HG03469 (cell line): Measurements from ENCODE around the gene SPANXN3.
"Not testable (repeated sequence)": the region's sequence is repeated elsewhere in the genome, so short reads cannot be mapped to it uniquely, and the experiment has no call there.

Experiments
- ATAC-seq: cut with Tn5 transposase; IDR thresholded peaks from one replicate; pipeline ENCODE4 v1.9.1; 2021; ENCODE audit warnings: mild to moderate bottlenecking, moderate library complexity, moderate number of reproducible peaks; ENCODE audit not compliant: unreplicated experiment

The SPANXN3 gene

GRCh38 chrX:143517375-143517774, at the start of gene SPANXN3:
Gene SPANXN3, minus strand, starts transcription at chrX:143517475. Its CDS starts 84 bp downstream, at chrX:143517391.
- ATAC-seq = not testable (repeated sequence)

- no peak for ATAC-seq
Observed at GRCh38 chrX:143536176-143536575, 18.9 kb upstream of the SPANXN3 start.

- not testable (repeated sequence) for ATAC-seq
Observed at GRCh38 chrX:143502196-143502595, 15.1 kb downstream of the SPANXN3 start.

GRCh38 chrX:143500751-143501150, 16.5 kb downstream of the SPANXN3 start:
- ATAC-seq = no peak

GRCh38 chrX:143486105-143486504, 31.2 kb downstream of the SPANXN3 start:
- no peak for ATAC-seq

- ATAC-seq = no peak
Observed at GRCh38 chrX:143476751-143477150, 40.5 kb downstream of the SPANXN3 start.

- ATAC-seq = no peak
Observed at GRCh38 chrX:143472347-143472938, 44.8 kb downstream of the SPANXN3 start.

GRCh38 chrX:143466130-143466529, 51.1 kb downstream of the SPANXN3 start:
- ATAC-seq = no peak

- ATAC-seq = no peak
Observed at GRCh38 chrX:143462696-143463095, 54.6 kb downstream of the SPANXN3 start.

- no peak for ATAC-seq
Observed at GRCh38 chrX:143461606-143462005, 55.7 kb downstream of the SPANXN3 start.
